Breast epithelium (tissue), 4 donors: ENCODE results near the gene GBF1. TPM values are rescaled to one million over a fixed set of nuclear protein-coding genes. Genes with fewer than 3 reads are reported as not detected.

Source experiments
- DNase-seq, 2 donors: peaks; one replicate each; pipeline ENCODE4 v3.0.0-alpha.2; 2019; ENCODE audit warnings: low spot score in 2 of 2
- H3K27ac ChIP-seq, 2 donors: fragments of 200-600 bp; sonication (generic) in 1 of 2; one replicate each; pipeline ENCODE4 v1.5.1; 2016 to 2019; ENCODE audit warnings: mild to moderate bottlenecking in 1 of 2
- H3K27me3 ChIP-seq, 2 donors: fragments of 200-600 bp; sonication (generic) in 1 of 2; one replicate each; pipeline versions ENCODE4 v1.5.1 to v1.6.0; 2017 to 2019; ENCODE audit warnings: control low read depth in 1 of 2, mild to moderate bottlenecking in 1 of 2
- H3K36me3 ChIP-seq: fragments of 200-600 bp; one replicate; pipeline ENCODE4 v1.5.1; 2019
- H3K4me1 ChIP-seq, 2 donors: fragments of 200-600 bp; sonication (generic); one replicate each; pipeline ENCODE4 v1.5.1; 2016 to 2019; ENCODE audit warnings: control low read depth in 1 of 2
- H3K4me3 ChIP-seq, 3 donors: fragments of 200-600 bp; sonication (generic); 1 replicate in 2 of 3; 2 replicates in 1 of 3; pipeline ENCODE4 v1.5.1; 2016 to 2019; ENCODE audit warnings: mild to moderate bottlenecking in 3 of 3, moderate library complexity in 2 of 3
- H3K9me3 ChIP-seq, 2 donors: fragments of 200-600 bp; sonication (generic) in 1 of 2; one replicate each; pipeline ENCODE4 v1.5.1; 2016 to 2019; ENCODE audit warnings: control low read depth in 1 of 2
- POLR2A ChIP-seq: fragments of 450-650 bp; IDR thresholded peaks from one replicate; pipeline ENCODE4 v1.6.1; 2016; ENCODE audit warnings: antibody characterized with exemption, mild to moderate bottlenecking, moderate library complexity
- POLR2AphosphoS5 ChIP-seq, 3 donors: sonication (generic); formaldehyde crosslinking; IDR thresholded peaks; one replicate each; pipeline ENCODE4 v1.6.1; 2017; ENCODE audit warnings: antibody characterized with exemption in 3 of 3
- intact Hi-C: fragments of 100-400 bp; cut with DNase I; formaldehyde crosslinking; loops from one replicate; pipeline ENCODE4 v1.15.1; 2023; ENCODE audit warnings: low total_unique reads
- total RNA-seq, 3 donors: library from RNA; depleted of rRNA; stranded (reverse); fragments of >200 nt; gene quantifications; one replicate each; pipeline ENCODE4 v1.1.0, GENCODE V29; 2016
- TF ChIP-seq, protein P1 (sequence below), 3 donors: fragments of 450-650 bp; IDR thresholded peaks; one replicate each; pipeline ENCODE4 v1.5.1; 2016 to 2017; ENCODE audit warnings: antibody characterized with exemption in 3 of 3, mild to moderate bottlenecking in 3 of 3, moderate library complexity in 3 of 3

The GBF1 gene
- total RNA-seq, 3 donors from 2014 or later: 25.8 to 32.1 (median 25.9) TPM

- peaks cover 0 to 3% of the 10 kb centered on the region in 2 donors for H3K4me1 ChIP-seq
- DNase-seq: no peak
- intact Hi-C loops: no loop called here
- peak overlapping the region; percentile 49 to 59 for H3K27ac ChIP-seq
- H3K27me3 ChIP-seq: no peaks in the 10 kb centered on the region
- TF ChIP-seq POLR2A (no peak), POLR2AphosphoS5 (IDR thresholded peaks at IDR 0.05) (no peak)
- TF ChIP-seq, protein P1, sequence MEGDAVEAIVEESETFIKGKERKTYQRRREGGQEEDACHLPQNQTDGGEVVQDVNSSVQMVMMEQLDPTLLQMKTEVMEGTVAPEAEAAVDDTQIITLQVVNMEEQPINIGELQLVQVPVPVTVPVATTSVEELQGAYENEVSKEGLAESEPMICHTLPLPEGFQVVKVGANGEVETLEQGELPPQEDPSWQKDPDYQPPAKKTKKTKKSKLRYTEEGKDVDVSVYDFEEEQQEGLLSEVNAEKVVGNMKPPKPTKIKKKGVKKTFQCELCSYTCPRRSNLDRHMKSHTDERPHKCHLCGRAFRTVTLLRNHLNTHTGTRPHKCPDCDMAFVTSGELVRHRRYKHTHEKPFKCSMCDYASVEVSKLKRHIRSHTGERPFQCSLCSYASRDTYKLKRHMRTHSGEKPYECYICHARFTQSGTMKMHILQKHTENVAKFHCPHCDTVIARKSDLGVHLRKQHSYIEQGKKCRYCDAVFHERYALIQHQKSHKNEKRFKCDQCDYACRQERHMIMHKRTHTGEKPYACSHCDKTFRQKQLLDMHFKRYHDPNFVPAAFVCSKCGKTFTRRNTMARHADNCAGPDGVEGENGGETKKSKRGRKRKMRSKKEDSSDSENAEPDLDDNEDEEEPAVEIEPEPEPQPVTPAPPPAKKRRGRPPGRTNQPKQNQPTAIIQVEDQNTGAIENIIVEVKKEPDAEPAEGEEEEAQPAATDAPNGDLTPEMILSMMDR (IDR thresholded peaks at IDR 0.05): no peak
- H3K9me3 ChIP-seq: no peaks in the 10 kb centered on the region
- H3K36me3 ChIP-seq: no peaks in the 10 kb centered on the region
- H3K4me3 ChIP-seq: no peak overlapping the region
Measured at GRCh38 chr10:102311025-102311420, 65.7 kb downstream of the GBF1 start.

DNA sequence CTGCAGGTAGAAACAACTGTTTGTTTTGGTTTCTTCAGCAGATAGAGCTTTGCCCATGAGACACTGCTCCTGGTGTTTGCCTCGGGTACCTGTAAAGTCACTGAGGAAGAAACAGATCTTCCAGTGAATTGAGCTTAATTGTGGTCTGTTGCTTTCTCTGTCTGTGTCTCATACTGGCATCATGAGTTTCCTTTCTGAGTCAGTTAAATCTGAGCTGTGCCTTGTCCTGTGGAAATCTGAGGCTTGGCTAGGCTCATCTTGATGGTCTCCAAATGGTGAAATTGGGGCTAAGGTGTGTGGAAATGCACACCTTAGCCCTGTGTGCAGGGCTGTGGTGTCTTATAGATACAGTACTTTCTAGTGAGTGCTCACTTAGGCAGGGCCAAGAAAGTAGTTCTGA is 67.4 kb downstream of the GBF1 start:
- peak overlapping the region in 1 of 2 donors; percentile 17 for H3K27ac ChIP-seq
- no peaks in the 10 kb centered on the region for H3K36me3 ChIP-seq
- no peak for DNase-seq
- no peaks in the 10 kb centered on the region for H3K9me3 ChIP-seq
- H3K27me3 ChIP-seq: no peaks in the 10 kb centered on the region
- no peak overlapping the region for H3K4me3 ChIP-seq
- H3K4me1 ChIP-seq: peaks cover 0 to 3% of the 10 kb centered on the region in 2 donors
- intact Hi-C loops: no loop called here
- TF ChIP-seq, protein P1 (IDR thresholded peaks at IDR 0.05): no peak
- TF ChIP-seq POLR2A (no peak), POLR2AphosphoS5 (IDR thresholded peaks at IDR 0.05) (no peak)

GRCh38 chr10:102313221-102313896 is 68.0 kb downstream of the GBF1 start:
- no peaks in the 10 kb centered on the region for H3K27me3 ChIP-seq
- H3K4me1 ChIP-seq: peaks cover 0 to 3% of the 10 kb centered on the region in 2 donors
- no peak for DNase-seq
- H3K36me3 ChIP-seq: no peaks in the 10 kb centered on the region
- intact Hi-C loops: no loop called here
- no peaks in the 10 kb centered on the region for H3K9me3 ChIP-seq
- H3K4me3 ChIP-seq: no peak overlapping the region
- H3K27ac ChIP-seq: peak overlapping the region in 1 of 2 donors; percentile 17
- TF ChIP-seq POLR2AphosphoS5 (IDR thresholded peaks at IDR 0.05): no peak
- no peak for TF ChIP-seq POLR2A

DNA sequence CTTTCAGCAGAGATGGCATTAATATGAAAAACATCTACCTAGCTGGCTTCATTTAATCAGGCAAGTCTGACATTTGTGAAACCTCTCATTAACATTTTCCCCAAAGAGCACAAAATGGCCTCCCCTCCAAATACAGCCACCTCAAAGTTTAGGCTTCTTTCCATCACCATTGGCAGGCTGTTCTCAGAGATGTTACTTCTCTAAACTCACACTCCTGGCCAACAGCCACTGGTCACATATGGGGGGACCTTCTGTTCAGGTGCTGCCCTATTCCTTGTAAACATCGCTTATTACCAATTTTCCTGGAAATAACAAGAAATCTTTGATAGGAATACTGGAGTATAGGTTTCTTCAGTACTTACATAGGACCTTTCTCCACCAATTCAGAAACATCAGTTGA is 69.5 kb downstream of the GBF1 start:
- peaks cover 0 to 3% of the 10 kb centered on the region in 2 donors for H3K4me1 ChIP-seq
- TF ChIP-seq, protein P1 (IDR thresholded peaks at IDR 0.05): no peak
- TF ChIP-seq POLR2AphosphoS5 (IDR thresholded peaks at IDR 0.05) (no peak), POLR2A (no peak)
- no peaks in the 10 kb centered on the region for H3K27me3 ChIP-seq
- DNase-seq: no peak
- no peaks in the 10 kb centered on the region for H3K9me3 ChIP-seq
- H3K36me3 ChIP-seq: no peaks in the 10 kb centered on the region
- H3K27ac ChIP-seq: no peak overlapping the region
- no peak overlapping the region for H3K4me3 ChIP-seq
- intact Hi-C loops: no loop called here

GRCh38 chr10:102316421-102316820 is 71.1 kb downstream of the GBF1 start:
- H3K4me1 ChIP-seq: peaks cover 0 to under 1% of the 10 kb centered on the region in 2 donors
- no peak for DNase-seq
- H3K4me3 ChIP-seq: no peak overlapping the region
- TF ChIP-seq, protein P1 (IDR thresholded peaks at IDR 0.05): no peak
- no peak for TF ChIP-seq POLR2AphosphoS5 (IDR thresholded peaks at IDR 0.05)
- no peak for TF ChIP-seq POLR2A
- H3K9me3 ChIP-seq: no peaks in the 10 kb centered on the region
- intact Hi-C loops: no loop called here
- no peaks in the 10 kb centered on the region for H3K36me3 ChIP-seq
- H3K27ac ChIP-seq: no peak overlapping the region
- no peaks in the 10 kb centered on the region for H3K27me3 ChIP-seq
